ENCODE results near the gene GLCE.
"Not testable (repeated sequence)": the region's sequence is repeated elsewhere in the genome, so short reads cannot be mapped to it uniquely, and the experiment has no call there.

GLCE gene

GRCh38 chr15:69302087-69302486, 141.7 kb downstream of the GLCE start:
- not testable (repeated sequence) for DNase-seq

DNA sequence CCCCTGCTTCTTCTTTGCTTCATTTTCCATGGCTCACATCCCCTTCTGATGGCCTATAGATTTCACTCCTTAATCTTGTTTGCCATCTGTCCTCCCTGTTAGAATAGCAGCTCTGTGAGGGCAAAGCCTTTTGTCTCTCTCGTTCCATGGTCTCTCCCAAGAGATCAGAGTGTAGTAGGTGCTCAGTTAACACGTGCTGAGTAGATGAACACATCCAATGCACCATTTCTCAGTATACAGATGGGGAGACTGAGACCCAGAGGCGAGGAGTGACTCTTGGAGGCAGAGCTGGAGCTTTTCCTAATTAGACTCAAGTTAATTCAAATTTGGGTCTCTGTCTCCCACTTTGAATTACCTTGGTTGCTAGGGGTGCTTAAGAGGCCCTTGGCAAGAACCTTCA, 142.5 kb downstream of the GLCE start:
- no peak for DNase-seq

DNA sequence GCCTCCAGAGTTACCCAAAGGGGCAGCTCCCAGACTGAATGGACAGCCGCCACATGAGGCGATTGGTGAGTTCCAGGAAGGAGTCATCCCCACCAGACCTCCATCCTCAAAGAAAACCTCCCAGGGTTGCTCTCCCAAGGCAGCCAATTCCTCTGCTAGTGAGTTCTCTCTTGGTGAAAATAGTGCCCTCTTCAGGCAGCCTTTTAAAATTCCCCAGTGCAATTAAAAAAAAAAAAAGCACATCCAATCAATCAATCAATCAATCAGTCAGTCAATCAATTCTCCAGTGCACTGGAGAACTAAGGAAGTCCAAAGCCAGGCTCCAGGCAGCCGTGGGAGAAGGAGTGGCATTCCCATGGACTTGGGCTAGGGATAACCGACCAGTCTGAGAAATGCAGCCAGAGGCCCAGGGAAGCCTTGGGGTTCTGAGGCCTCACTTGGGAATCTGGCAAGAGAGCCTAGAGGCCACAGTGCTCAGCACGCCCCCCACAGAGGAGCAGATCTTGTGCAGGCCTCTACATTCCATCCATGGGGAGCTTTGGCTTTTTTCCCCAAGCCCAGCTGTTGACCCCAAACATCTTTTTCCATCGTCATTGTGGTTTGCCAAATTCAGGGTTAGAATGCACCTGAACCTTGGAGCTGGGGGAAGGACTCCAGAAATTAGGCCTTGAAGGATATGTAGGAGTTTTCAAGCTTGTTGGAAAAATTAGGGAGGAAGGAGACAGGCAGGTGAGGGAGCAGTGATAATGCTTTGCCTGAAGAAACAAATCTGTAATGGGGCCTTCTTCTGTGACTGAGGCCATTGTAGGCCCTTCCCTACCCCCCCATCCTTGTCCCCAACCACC, 143.1 kb downstream of the GLCE start:
- no peak for DNase-seq

- DNase-seq, result no peak
These were observed 143.7 kb downstream of the GLCE start for GRCh38 chr15:69304182-69304545.

- DNase-seq, result no peak
These were observed 144.9 kb downstream of the GLCE start for GRCh38 chr15:69305204-69305931.

- no peak for DNase-seq
These were observed 145.6 kb downstream of the GLCE start for GRCh38 chr15:69305933-69306568.

- DNase-seq, result no peak
These were observed 147.5 kb downstream of the GLCE start for GRCh38 chr15:69307939-69308338.

GRCh38 chr15:69308949-69309348, 148.5 kb downstream of the GLCE start:
- no peak for DNase-seq

DNA sequence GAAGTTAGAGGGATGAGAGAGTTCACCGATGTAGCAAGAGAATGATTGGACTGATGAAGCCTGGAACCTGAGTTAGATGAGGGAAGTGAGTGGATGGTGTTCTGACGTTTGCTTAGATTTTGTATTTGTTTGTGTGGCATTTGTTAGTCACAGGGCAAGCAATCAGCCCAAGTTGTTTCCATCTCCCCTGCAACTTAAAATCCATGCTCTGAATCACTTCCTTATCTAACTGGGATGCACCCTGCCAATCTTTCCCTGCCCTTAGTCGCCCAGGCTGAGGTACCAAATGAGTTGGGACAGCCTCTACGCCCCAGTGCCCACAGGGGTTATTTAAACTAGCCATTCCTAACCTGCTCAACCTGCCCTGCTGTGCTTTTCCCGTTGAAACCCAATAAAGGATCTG, 150.9 kb downstream of the GLCE start:
- no peak for DNase-seq

DNA sequence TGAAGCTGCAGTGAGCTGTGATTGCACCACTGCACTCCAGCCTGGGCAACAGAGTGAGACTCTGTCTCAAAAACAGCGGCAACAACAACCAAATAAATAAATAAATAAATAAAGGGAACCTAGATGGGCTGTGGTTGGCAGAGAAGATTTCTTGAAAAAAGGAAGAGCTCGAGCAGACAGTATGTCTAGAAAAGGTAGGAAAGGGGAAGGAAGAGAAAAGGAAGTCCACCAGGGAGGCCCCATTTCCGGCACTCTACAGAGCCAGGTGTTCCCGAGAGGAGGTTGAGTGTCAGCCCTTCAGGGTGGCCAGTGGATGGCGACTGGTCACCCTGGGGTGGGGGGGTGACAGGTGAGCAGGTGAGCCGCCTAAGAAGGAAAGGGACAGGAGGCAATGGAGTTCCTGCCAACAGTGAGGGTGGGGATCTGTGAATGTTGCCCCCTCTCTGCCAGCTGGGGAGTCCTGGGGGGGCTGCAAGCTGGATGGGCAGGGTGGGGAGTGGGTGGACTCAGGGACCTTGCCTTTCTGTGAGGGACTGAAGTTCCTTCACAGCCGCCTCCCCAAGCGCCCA, 153.1 kb downstream of the GLCE start:
- DNase-seq, result no peak

GRCh38 chr15:69314131-69314530, 153.7 kb downstream of the GLCE start:
- no peak for DNase-seq

- DNase-seq, result no peak
These were observed 154.3 kb downstream of the GLCE start for GRCh38 chr15:69314736-69315135.

DNA sequence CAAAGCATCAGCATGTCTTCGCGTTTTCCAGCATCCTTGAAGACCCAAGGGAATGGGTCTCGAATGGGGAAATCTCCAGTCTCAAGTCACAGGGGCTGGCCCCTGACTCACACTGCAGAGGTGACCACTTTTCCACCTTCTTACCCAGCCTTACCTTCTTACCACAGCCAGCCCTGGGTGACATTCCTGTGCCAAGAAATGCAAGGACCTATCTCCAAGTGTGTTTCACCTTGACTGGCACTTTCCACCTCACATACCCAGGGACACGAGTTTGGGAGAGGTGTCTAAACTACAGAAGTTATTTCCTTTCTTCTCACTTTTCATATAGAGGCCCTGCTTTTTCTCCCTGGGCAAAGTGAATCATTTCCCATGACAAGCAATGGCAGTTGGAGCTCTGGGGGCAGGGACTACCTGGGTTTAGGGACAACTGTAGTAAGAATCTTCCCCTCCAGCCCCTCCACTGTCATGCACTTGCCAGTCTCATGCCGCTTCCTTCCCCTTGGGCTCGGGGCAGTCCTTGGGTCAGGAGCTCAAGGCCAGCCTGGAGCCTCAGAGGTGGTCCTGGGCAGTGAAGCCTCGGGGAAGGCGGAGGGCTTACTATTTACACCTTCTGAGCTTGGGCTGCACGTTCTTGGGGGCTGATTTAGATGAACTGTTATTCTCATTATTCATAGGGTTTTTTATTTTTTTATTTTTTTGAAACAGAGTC, 155.1 kb downstream of the GLCE start:
- DNase-seq, result no peak

DNA sequence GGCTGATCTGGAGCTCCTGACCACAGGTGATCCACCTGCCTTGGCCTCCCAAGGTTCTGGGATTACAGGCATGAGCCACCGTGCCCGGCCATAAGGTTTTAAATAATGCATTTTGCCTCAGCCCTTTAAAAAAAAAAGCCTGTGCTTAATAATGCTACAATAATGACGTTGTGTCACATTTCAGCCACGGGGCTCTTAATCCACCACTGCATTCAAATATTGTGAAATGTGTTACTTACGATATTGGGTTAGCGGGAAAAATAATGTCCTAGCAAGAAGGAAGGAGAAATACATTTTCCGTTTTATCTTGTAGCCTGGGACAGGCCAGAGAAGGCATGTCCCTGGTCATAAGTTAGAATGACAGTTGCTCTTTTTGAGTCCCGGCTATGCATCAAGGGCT, 155.9 kb downstream of the GLCE start:
- DNase-seq, result no peak

DNA sequence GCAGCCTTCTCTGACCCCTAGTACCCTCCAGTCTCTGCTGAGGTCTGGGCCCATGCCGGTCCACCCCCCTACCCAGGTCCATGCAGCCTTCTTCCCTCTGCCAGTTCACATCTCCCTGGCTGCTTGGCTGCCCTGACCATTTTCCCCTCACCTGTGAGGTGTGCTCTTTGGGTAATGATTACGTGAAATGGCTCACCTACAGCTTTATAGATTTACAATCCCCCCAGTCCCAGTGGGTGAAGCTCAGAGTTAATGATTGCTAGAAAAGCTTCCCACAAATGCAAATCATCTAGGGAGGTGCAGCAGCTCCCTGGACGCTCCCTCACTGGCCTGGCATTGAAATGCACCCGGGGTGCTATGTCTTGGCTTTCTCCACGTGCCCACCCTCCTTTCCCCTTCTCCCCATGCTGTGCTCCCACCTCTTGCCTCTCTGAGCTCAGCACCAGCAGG, 157.0 kb downstream of the GLCE start:
- no peak for DNase-seq

- no peak for DNase-seq
These were observed 157.6 kb downstream of the GLCE start for GRCh38 chr15:69318033-69318432.

DNA sequence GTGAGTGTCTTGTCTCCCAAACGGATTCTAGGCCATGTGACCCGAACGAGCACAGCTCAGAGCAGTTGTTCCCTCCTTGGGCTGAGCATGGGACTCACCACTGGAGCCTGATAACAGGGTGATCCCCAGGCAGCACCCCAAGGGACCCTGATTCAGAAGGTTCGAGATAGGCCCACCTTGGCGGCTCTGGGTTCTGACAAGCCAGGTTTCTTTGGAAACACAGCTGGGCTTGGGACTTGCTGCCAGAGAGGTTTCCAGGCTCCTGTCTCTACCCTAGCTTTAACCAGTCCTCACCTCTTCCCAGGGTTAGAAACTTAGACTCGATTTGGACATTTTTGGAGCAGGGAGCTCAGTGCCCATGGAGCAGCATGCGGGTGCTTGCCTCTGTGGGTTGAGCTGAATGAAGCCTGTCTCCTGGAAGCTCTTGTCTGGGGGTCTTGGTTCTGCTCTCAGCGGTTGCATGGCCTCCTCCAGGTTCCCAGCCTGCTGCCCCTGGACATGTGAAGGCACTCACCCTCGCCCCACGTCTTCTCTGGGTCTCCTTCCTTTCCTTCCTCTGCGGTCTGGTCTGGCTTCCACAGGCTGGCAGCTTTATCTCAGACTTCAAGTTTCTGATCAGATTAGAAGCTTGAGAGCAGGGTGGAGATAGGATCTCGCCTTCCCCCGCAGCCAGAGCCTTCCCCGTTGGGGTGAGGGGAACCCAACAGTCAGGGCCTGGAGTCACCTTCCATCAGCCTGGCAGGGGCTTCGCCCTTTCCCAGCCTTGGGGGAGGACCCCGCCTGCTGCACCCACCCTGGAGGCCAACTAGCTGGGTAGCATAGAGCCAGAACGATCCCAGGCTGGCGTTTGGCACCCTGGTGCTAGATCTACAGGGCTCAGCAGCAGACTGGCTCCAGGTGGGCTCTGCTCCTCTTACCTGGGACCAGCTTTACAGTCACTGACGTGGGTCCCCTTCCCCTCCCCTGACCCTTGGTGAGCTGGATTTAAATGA, 159.2 kb downstream of the GLCE start:
- DNase-seq, result no peak

DNA sequence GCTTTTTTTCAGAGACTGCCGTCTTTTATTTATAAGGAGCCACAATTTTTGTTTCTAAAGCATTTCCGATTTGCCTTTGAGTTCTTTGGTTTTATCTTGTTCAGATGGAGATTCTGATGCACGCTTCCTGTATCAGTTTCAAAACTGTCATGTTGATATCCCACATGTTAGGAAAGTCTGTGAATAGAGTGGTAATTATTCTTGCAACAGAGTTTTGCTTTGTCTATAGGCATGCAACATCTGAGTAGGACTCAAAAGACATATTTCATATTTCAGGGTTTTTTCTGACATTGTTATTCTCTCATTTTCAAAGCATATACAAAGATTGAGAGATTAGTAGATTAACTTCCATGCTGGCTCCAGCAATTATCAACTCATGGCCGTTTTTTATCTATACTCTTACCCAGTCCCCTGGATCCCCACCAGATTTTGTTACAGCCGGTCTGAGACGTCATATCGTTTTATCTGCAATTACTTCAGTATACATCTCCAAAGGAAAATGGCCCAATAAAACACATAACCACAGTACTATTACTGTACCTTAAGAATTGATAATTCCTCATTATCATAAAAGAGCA, 160.6 kb downstream of the GLCE start:
- DNase-seq, result no peak

All from stimulated activated naive CD4-positive, alpha-beta T cell treated with Interleukin-2 at 50 U/mL for 16 hours (primary cell).